H9 (cell line): ENCODE measurements around the gene ZBBX. TPM values are rescaled to one million over a fixed set of nuclear protein-coding genes. Genes with fewer than 3 reads are reported as not detected.

Source experiments
- DNase-seq: peaks from one replicate; pipeline ENCODE4 v3.0.0-alpha.2; 2017
- H2AFZ ChIP-seq: one replicate; pipeline ENCODE4 v1.6.1; 2013; ENCODE audit warnings: mild to moderate bottlenecking, low read length, control low read depth, moderate library complexity
- H2AK5ac ChIP-seq: 2 replicates; pipeline ENCODE4 v1.6.1; 2013; ENCODE audit warnings: low read length, control low read depth, mixed read lengths; ENCODE audit not compliant: insufficient read length
- H2BK120ac ChIP-seq: one replicate; pipeline ENCODE4 v1.6.1; 2013; ENCODE audit warnings: low read depth, mild to moderate bottlenecking, low read length, control low read depth, inconsistent platforms; ENCODE audit not compliant: poor library complexity, severe bottlenecking
- H2BK12ac ChIP-seq: 2 replicates; pipeline ENCODE4 v1.6.1; 2013; ENCODE audit warnings: low read length, control low read depth, mixed read lengths, low read depth; ENCODE audit not compliant: insufficient read length
- H2BK15ac ChIP-seq: 2 replicates; pipeline ENCODE4 v1.6.1; 2013; ENCODE audit warnings: low read depth, low read length, control low read depth
- H2BK20ac ChIP-seq: one replicate; pipeline ENCODE4 v1.6.1; 2013; ENCODE audit warnings: low read depth, mild to moderate bottlenecking, low read length, control low read depth, inconsistent platforms; ENCODE audit not compliant: poor library complexity, severe bottlenecking
- H2BK5ac ChIP-seq: 2 replicates; pipeline ENCODE4 v1.6.1; 2013; ENCODE audit warnings: low read length, control low read depth, mixed read lengths; ENCODE audit not compliant: insufficient read length
- H3K14ac ChIP-seq: 2 replicates; pipeline ENCODE4 v1.6.1; 2013; ENCODE audit warnings: low read length, control low read depth; ENCODE audit not compliant: insufficient read depth
- H3K18ac ChIP-seq: 2 replicates; pipeline ENCODE4 v1.6.1; 2013; ENCODE audit warnings: low read depth, mild to moderate bottlenecking, mixed read lengths, low read length, control low read depth; ENCODE audit not compliant: insufficient read length
- H3K23ac ChIP-seq: 2 replicates; pipeline ENCODE4 v1.6.1; 2013; ENCODE audit warnings: low read length, control low read depth, mixed read lengths, low read depth; ENCODE audit not compliant: insufficient read length
- H3K23me2 ChIP-seq: 2 replicates; pipeline ENCODE4 v1.6.1; 2013; ENCODE audit warnings: low read depth, mild to moderate bottlenecking, mixed read lengths, low read length, control low read depth; ENCODE audit not compliant: insufficient read length, poor library complexity, severe bottlenecking
- H3K27ac ChIP-seq: 2 replicates; pipeline ENCODE4 v1.5.1; 2013; ENCODE audit warnings: low read length, control low read depth, mixed read lengths, low read depth; ENCODE audit not compliant: insufficient read length
- H3K27me3 ChIP-seq: 2 replicates; pipeline ENCODE4 v1.6.1; 2013; ENCODE audit warnings: low read length, control low read depth, inconsistent platforms; ENCODE audit not compliant: insufficient read depth
- H3K4ac ChIP-seq: 2 replicates; pipeline ENCODE4 v1.6.1; 2013; ENCODE audit warnings: low read depth, mild to moderate bottlenecking, control low read depth, inconsistent platforms, low read length, moderate library complexity
- H3K4me1 ChIP-seq: 2 replicates; pipeline ENCODE4 v1.6.1; 2013; ENCODE audit warnings: low read length, control low read depth, inconsistent platforms; ENCODE audit not compliant: insufficient read depth
- H3K4me2 ChIP-seq: 2 replicates; pipeline ENCODE4 v1.6.1; 2013; ENCODE audit warnings: low read length, control low read depth, mixed read lengths; ENCODE audit not compliant: insufficient read length, insufficient read depth
- H3K56ac ChIP-seq: 2 replicates; pipeline ENCODE4 v1.6.1; 2013; ENCODE audit warnings: low read depth, mild to moderate bottlenecking, mixed read lengths, low read length, control low read depth; ENCODE audit not compliant: insufficient read length
- H3K79me1 ChIP-seq: 2 replicates; pipeline ENCODE4 v1.6.1; 2013; ENCODE audit warnings: low read depth, mild to moderate bottlenecking, moderate library complexity, low read length, control low read depth, inconsistent platforms; ENCODE audit not compliant: insufficient read depth, poor library complexity, severe bottlenecking
- H3K79me2 ChIP-seq: 2 replicates; pipeline ENCODE4 v1.6.1; 2013; ENCODE audit warnings: low read length, control low read depth, inconsistent platforms; ENCODE audit not compliant: insufficient read depth
- H3K9ac ChIP-seq: 2 replicates; pipeline ENCODE4 v1.6.1; 2013; ENCODE audit warnings: low read length, control low read depth, mixed read lengths; ENCODE audit not compliant: insufficient read length; ENCODE audit errors: extremely low read depth
- H3K9me3 ChIP-seq: one replicate; pipeline ENCODE4 v1.6.1; 2013; ENCODE audit warnings: low read depth, low read length, inconsistent platforms; ENCODE audit not compliant: control insufficient read depth
- H3T11ph ChIP-seq: one replicate; pipeline ENCODE4 v1.6.1; 2013; ENCODE audit warnings: mild to moderate bottlenecking, low read length, control low read depth, inconsistent platforms
- H4K20me1 ChIP-seq: one replicate; pipeline ENCODE4 v1.6.1; 2013; ENCODE audit not compliant: control insufficient read depth, insufficient read length, insufficient read depth
- H4K5ac ChIP-seq: 2 replicates; pipeline ENCODE4 v1.6.1; 2013; ENCODE audit warnings: low read depth, mild to moderate bottlenecking, mixed read lengths, low read length, control low read depth; ENCODE audit not compliant: insufficient read length
- H4K8ac ChIP-seq: replicated peaks from 2 replicates; pipeline ENCODE4 v1.6.1; 2013; ENCODE audit warnings: low read length, control low read depth, mixed read lengths, low read depth; ENCODE audit not compliant: insufficient read length
- H4K91ac ChIP-seq: 2 replicates; pipeline ENCODE4 v1.6.1; 2013; ENCODE audit warnings: low read depth, mild to moderate bottlenecking, moderate library complexity, mixed read lengths, low read length, control low read depth; ENCODE audit not compliant: insufficient read length
- H3K27ac Mint-ChIP-seq, 3 experiments: 2 replicates in 2 of 3; 3 replicates in 1 of 3; pipeline ENCODE4 v1.8.0; 2020 to 2021; ENCODE audit warnings: mixed read lengths in 3 of 3, mild to moderate bottlenecking in 1 of 3, moderate library complexity in 1 of 3
- H3K27me3 Mint-ChIP-seq: 2 replicates; pipeline ENCODE4 v1.8.0; 2021; ENCODE audit warnings: low read depth, mild to moderate bottlenecking, moderate library complexity, mixed read lengths
- H3K36me3 Mint-ChIP-seq, 3 experiments: 2 replicates in 2 of 3; 3 replicates in 1 of 3; pipeline ENCODE4 v1.8.0; 2020 to 2021; ENCODE audit warnings: low read depth in 3 of 3, mixed read lengths in 3 of 3; ENCODE audit not compliant: insufficient read depth in 1 of 3
- H3K4me1 Mint-ChIP-seq, 2 experiments: 2 replicates each; pipeline ENCODE4 v1.8.0; 2020; ENCODE audit warnings: mixed read lengths in 2 of 2
- H3K4me3 Mint-ChIP-seq, 2 experiments: 2 replicates in 1 of 2; 3 replicates in 1 of 2; pipeline ENCODE4 v1.8.0; 2020 to 2021; ENCODE audit warnings: mild to moderate bottlenecking in 2 of 2, mixed read lengths in 2 of 2, moderate library complexity in 1 of 2
- H3K9me3 Mint-ChIP-seq, 2 experiments: 2 replicates in 1 of 2; 3 replicates in 1 of 2; pipeline ENCODE4 v1.8.0; 2020; ENCODE audit warnings: mild to moderate bottlenecking in 2 of 2, mixed read lengths in 2 of 2, moderate library complexity in 1 of 2
- WGBS: extraction: QIAGEN DNeasy Blood & Tissue Kit; methylation state at CpG from one replicate; pipeline ENCODE4 v1.1.7; 2013; ENCODE audit warnings: missing lambda C conversion rate, low lambda C conversion rate, mixed read lengths; ENCODE audit not compliant: insufficient read length; ENCODE audit errors: extremely low coverage; 5-methylcytosine and 5-hydroxymethylcytosine counted together
- total RNA-seq: library from RNA; stranded (reverse); gene quantifications from 2 replicates; pipeline ENCODE4 v1.2.1, GENCODE V29; 2021
- TF ChIP-seq, protein P1 (sequence below): fragments of 200-600 bp; sonication (generic); conservative IDR thresholded peaks from 3 replicates; pipeline ENCODE4 v1.8.0; 2021; ENCODE audit warnings: antibody characterized with exemption, mild to moderate bottlenecking

ZBBX gene
- total RNA-seq, 1 experiment from 2014 or later = 2.4 TPM

GRCh38 chr3:167406876-167407492, 26.9 kb upstream of the ZBBX start:
- Histone ChIP-seq H4K91ac (no peak overlapping the region), H3K23me2 (no peaks in the 10 kb centered on the region), H3K27me3 (no peaks in the 10 kb centered on the region), H4K20me1 (no peaks in the 10 kb centered on the region), H3K79me2 (no peaks in the 10 kb centered on the region), H3K27ac (no peak overlapping the region), H3K9me3 (no peaks in the 10 kb centered on the region), H3K23ac (no peak overlapping the region), H2AK5ac (no peak overlapping the region), H3K14ac (no peak overlapping the region), H4K8ac (no peak overlapping the region), H3K4ac (no peak overlapping the region), H2BK120ac (no peak overlapping the region), H3K56ac (no peak overlapping the region), H3K18ac (no peak overlapping the region), H3K9ac (no peak overlapping the region), H2BK5ac (no peak overlapping the region), H3T11ph (no peak overlapping the region), H4K5ac (no peak overlapping the region), H2BK12ac (no peak overlapping the region), H2BK20ac (no peak overlapping the region), H3K4me2 (no peak overlapping the region), H3K79me1 (no peaks in the 10 kb centered on the region), H3K4me1 (no peaks in the 10 kb centered on the region), H2AFZ (no peak overlapping the region), H2BK15ac (no peak overlapping the region)
- H3K9me3 Mint-ChIP-seq = no peaks in the 10 kb centered on the region
- peaks cover 3 to 8% of the 10 kb centered on the region in 2 experiments for H3K4me1 Mint-ChIP-seq
- no peak overlapping the region for H3K27ac Mint-ChIP-seq
- no peaks in the 10 kb centered on the region for H3K36me3 Mint-ChIP-seq
- peak; percentile 68 for DNase-seq
- H3K4me3 Mint-ChIP-seq = no peak overlapping the region
- no CpG with 5 or more reads among the region's 3 CpGs for WGBS
- TF ChIP-seq, protein P1, sequence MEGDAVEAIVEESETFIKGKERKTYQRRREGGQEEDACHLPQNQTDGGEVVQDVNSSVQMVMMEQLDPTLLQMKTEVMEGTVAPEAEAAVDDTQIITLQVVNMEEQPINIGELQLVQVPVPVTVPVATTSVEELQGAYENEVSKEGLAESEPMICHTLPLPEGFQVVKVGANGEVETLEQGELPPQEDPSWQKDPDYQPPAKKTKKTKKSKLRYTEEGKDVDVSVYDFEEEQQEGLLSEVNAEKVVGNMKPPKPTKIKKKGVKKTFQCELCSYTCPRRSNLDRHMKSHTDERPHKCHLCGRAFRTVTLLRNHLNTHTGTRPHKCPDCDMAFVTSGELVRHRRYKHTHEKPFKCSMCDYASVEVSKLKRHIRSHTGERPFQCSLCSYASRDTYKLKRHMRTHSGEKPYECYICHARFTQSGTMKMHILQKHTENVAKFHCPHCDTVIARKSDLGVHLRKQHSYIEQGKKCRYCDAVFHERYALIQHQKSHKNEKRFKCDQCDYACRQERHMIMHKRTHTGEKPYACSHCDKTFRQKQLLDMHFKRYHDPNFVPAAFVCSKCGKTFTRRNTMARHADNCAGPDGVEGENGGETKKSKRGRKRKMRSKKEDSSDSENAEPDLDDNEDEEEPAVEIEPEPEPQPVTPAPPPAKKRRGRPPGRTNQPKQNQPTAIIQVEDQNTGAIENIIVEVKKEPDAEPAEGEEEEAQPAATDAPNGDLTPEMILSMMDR = peak; percentile 91
- no peaks in the 10 kb centered on the region for H3K27me3 Mint-ChIP-seq
